GM23338 (cell line): Measurements from ENCODE around the gene RHOT1. TPM values are rescaled to one million over a fixed set of nuclear protein-coding genes. Genes with fewer than 3 reads are reported as not detected.

Experiments
- CREB1 ChIP-seq: fragments of 250-450 bp; sonication (Bioruptor Pico); IDR thresholded peaks from 2 replicates; pipeline ENCODE4 v1.5.0; 2020; ENCODE audit warnings: low read depth, mild to moderate bottlenecking, moderate library complexity
- JUNB ChIP-seq: IDR thresholded peaks from one replicate; pipeline ENCODE4 v1.6.1; 2016; ENCODE audit warnings: antibody characterized with exemption; ENCODE audit not compliant: unreplicated experiment
- STAT1 ChIP-seq: IDR thresholded peaks from one replicate; pipeline ENCODE4 v1.6.1; 2016; ENCODE audit warnings: antibody characterized with exemption; ENCODE audit not compliant: unreplicated experiment
- ZNF114 ChIP-seq: fragments of 250-450 bp; sonication (Bioruptor Pico); IDR thresholded peaks from 2 replicates; pipeline ENCODE4 v1.5.0; 2020; ENCODE audit warnings: mild to moderate bottlenecking, moderate library complexity
- polyA plus RNA-seq: library from polyadenylated mRNA; unstranded; fragments of >200 nt; fragmentation: Nextera tagmentation; extraction: Ambion mirVana; gene quantifications from 2 replicates; pipeline ENCODE4 v1.2.1, GENCODE V29; 2016
- total RNA-seq: library from RNA; depleted of rRNA; stranded (reverse); fragments of >200 nt; shearing (Covaris generic); gene quantifications from 2 replicates; pipeline ENCODE4 v1.2.3, GENCODE V29; 2014
- TF ChIP-seq, protein P1 (sequence below): fragments of 250-450 bp; sonication (Bioruptor Pico); IDR thresholded peaks from 2 replicates; pipeline ENCODE4 v1.5.0; 2020; ENCODE audit warnings: mild to moderate bottlenecking, moderate library complexity
- TF ChIP-seq, protein P2 (sequence below): IDR thresholded peaks from one replicate; pipeline ENCODE4 v1.6.1; 2018; ENCODE audit warnings: antibody characterized with exemption; ENCODE audit not compliant: unreplicated experiment
- TF ChIP-seq, protein P3 (sequence below), 2 experiments: fragments of 200-600 bp in 1 of 2; sonication (generic) in 1 of 2; conservative IDR thresholded peaks; 2 replicates each; pipeline versions ENCODE4 v1.5.1 to v1.6.1; 2016 to 2017; ENCODE audit warnings: antibody characterized with exemption in 2 of 2, low read depth in 2 of 2, mild to moderate bottlenecking in 2 of 2, moderate library complexity in 1 of 2
- TF ChIP-seq, protein P4 (sequence below): IDR thresholded peaks from 2 replicates; pipeline ENCODE4 v1.6.1; 2016; ENCODE audit warnings: antibody characterized with exemption

Gene RHOT1
- total and polyA plus RNA-seq, 2 experiments from 2014 or later = 40.8 to 53.5 TPM

DNA sequence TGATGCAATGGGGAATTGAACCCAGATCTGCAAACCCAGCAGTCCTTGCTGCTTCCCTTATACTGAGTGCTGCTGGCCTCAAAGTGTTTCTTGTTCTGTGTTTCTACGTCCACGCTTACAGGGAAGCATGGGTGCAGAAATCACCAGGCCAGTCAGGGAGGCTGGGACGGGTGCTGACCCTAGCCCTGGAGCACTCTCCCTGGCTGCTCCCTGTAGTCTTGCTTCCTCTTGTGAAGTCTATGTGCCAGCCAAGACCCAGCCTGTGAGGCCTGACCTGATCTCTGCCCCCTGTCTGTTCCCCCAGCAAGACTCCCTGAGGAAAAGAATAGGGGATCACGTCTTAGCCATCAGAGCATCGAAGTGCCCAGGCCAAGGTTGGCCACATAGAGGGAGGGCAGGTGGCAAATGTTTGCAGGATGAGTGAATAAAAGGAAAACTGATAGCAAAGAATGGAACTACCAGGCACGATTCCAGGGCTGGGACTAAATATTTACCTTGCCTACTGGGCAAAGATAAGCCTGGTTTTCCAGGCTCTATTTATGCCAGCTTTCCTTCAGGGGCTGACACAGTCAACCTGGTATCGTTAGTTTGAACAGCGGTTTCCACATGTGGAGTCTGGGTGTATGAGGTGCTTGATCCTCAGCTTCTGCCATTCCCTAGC lies 41.2 kb upstream of the RHOT1 start (continued):
- TF ChIP-seq, protein P1, sequence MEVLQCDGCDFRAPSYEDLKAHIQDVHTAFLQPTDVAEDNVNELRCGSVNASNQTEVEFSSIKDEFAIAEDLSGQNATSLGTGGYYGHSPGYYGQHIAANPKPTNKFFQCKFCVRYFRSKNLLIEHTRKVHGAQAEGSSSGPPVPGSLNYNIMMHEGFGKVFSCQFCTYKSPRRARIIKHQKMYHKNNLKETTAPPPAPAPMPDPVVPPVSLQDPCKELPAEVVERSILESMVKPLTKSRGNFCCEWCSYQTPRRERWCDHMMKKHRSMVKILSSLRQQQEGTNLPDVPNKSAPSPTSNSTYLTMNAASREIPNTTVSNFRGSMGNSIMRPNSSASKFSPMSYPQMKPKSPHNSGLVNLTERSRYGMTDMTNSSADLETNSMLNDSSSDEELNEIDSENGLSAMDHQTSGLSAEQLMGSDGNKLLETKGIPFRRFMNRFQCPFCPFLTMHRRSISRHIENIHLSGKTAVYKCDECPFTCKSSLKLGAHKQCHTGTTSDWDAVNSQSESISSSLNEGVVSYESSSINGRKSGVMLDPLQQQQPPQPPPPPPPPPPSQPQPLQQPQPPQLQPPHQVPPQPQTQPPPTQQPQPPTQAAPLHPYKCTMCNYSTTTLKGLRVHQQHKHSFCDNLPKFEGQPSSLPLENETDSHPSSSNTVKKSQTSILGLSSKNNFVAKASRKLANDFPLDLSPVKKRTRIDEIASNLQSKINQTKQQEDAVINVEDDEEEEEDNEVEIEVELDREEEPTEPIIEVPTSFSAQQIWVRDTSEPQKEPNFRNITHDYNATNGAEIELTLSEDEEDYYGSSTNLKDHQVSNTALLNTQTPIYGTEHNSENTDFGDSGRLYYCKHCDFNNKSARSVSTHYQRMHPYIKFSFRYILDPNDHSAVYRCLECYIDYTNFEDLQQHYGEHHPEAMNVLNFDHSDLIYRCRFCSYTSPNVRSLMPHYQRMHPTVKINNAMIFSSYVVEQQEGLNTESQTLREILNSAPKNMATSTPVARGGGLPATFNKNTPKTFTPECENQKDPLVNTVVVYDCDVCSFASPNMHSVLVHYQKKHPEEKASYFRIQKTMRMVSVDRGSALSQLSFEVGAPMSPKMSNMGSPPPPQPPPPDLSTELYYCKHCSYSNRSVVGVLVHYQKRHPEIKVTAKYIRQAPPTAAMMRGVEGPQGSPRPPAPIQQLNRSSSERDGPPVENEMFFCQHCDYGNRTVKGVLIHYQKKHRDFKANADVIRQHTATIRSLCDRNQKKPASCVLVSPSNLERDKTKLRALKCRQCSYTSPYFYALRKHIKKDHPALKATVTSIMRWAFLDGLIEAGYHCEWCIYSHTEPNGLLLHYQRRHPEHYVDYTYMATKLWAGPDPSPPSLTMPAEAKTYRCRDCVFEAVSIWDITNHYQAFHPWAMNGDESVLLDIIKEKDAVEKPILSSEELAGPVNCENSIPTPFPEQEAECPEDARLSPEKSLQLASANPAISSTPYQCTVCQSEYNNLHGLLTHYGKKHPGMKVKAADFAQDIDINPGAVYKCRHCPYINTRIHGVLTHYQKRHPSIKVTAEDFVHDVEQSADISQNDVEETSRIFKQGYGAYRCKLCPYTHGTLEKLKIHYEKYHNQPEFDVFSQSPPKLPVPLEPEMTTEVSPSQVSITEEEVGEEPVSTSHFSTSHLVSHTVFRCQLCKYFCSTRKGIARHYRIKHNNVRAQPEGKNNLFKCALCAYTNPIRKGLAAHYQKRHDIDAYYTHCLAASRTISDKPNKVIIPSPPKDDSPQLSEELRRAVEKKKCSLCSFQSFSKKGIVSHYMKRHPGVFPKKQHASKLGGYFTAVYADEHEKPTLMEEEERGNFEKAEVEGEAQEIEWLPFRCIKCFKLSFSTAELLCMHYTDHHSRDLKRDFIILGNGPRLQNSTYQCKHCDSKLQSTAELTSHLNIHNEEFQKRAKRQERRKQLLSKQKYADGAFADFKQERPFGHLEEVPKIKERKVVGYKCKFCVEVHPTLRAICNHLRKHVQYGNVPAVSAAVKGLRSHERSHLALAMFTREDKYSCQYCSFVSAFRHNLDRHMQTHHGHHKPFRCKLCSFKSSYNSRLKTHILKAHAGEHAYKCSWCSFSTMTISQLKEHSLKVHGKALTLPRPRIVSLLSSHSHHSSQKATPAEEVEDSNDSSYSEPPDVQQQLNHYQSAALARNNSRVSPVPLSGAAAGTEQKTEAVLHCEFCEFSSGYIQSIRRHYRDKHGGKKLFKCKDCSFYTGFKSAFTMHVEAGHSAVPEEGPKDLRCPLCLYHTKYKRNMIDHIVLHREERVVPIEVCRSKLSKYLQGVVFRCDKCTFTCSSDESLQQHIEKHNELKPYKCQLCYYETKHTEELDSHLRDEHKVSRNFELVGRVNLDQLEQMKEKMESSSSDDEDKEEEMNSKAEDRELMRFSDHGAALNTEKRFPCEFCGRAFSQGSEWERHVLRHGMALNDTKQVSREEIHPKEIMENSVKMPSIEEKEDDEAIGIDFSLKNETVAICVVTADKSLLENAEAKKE (CRISPR knock-in tag) = no peak
- TF ChIP-seq CREB1 (CRISPR knock-in tag) (no peak), STAT1 (no peak), ZNF114 (no peak), JUNB (no peak)
- TF ChIP-seq, protein P2, sequence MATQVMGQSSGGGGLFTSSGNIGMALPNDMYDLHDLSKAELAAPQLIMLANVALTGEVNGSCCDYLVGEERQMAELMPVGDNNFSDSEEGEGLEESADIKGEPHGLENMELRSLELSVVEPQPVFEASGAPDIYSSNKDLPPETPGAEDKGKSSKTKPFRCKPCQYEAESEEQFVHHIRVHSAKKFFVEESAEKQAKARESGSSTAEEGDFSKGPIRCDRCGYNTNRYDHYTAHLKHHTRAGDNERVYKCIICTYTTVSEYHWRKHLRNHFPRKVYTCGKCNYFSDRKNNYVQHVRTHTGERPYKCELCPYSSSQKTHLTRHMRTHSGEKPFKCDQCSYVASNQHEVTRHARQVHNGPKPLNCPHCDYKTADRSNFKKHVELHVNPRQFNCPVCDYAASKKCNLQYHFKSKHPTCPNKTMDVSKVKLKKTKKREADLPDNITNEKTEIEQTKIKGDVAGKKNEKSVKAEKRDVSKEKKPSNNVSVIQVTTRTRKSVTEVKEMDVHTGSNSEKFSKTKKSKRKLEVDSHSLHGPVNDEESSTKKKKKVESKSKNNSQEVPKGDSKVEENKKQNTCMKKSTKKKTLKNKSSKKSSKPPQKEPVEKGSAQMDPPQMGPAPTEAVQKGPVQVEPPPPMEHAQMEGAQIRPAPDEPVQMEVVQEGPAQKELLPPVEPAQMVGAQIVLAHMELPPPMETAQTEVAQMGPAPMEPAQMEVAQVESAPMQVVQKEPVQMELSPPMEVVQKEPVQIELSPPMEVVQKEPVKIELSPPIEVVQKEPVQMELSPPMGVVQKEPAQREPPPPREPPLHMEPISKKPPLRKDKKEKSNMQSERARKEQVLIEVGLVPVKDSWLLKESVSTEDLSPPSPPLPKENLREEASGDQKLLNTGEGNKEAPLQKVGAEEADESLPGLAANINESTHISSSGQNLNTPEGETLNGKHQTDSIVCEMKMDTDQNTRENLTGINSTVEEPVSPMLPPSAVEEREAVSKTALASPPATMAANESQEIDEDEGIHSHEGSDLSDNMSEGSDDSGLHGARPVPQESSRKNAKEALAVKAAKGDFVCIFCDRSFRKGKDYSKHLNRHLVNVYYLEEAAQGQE = no peak
- TF ChIP-seq, protein P3, sequence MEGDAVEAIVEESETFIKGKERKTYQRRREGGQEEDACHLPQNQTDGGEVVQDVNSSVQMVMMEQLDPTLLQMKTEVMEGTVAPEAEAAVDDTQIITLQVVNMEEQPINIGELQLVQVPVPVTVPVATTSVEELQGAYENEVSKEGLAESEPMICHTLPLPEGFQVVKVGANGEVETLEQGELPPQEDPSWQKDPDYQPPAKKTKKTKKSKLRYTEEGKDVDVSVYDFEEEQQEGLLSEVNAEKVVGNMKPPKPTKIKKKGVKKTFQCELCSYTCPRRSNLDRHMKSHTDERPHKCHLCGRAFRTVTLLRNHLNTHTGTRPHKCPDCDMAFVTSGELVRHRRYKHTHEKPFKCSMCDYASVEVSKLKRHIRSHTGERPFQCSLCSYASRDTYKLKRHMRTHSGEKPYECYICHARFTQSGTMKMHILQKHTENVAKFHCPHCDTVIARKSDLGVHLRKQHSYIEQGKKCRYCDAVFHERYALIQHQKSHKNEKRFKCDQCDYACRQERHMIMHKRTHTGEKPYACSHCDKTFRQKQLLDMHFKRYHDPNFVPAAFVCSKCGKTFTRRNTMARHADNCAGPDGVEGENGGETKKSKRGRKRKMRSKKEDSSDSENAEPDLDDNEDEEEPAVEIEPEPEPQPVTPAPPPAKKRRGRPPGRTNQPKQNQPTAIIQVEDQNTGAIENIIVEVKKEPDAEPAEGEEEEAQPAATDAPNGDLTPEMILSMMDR (conservative IDR thresholded peaks at IDR 0.05; ENCODE audit: low read depth in 2 of 2) = no peak
- TF ChIP-seq, protein P4, sequence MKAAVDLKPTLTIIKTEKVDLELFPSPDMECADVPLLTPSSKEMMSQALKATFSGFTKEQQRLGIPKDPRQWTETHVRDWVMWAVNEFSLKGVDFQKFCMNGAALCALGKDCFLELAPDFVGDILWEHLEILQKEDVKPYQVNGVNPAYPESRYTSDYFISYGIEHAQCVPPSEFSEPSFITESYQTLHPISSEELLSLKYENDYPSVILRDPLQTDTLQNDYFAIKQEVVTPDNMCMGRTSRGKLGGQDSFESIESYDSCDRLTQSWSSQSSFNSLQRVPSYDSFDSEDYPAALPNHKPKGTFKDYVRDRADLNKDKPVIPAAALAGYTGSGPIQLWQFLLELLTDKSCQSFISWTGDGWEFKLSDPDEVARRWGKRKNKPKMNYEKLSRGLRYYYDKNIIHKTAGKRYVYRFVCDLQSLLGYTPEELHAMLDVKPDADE = no peak
